T-helper 2 cell (primary cell): ENCODE results near the gene PANK3.
"Not testable (repeated sequence)": the region's sequence is repeated elsewhere in the genome, so short reads cannot be mapped to it uniquely, and the experiment has no call there.

Experiments
- DNase-seq, 5 experiments: peaks; one replicate each; pipeline versions ENCODE4 v3.0.0 to v3.0.0-alpha.2; 2012 to 2022
- total RNA-seq, 2 donors: gene quantifications; one replicate each; lab custom pipeline; 2026; lab: John Stamatoyannopoulos, UW

Gene PANK3
- 107 to 111 reads per million in 2 donors for total RNA-seq

DNA sequence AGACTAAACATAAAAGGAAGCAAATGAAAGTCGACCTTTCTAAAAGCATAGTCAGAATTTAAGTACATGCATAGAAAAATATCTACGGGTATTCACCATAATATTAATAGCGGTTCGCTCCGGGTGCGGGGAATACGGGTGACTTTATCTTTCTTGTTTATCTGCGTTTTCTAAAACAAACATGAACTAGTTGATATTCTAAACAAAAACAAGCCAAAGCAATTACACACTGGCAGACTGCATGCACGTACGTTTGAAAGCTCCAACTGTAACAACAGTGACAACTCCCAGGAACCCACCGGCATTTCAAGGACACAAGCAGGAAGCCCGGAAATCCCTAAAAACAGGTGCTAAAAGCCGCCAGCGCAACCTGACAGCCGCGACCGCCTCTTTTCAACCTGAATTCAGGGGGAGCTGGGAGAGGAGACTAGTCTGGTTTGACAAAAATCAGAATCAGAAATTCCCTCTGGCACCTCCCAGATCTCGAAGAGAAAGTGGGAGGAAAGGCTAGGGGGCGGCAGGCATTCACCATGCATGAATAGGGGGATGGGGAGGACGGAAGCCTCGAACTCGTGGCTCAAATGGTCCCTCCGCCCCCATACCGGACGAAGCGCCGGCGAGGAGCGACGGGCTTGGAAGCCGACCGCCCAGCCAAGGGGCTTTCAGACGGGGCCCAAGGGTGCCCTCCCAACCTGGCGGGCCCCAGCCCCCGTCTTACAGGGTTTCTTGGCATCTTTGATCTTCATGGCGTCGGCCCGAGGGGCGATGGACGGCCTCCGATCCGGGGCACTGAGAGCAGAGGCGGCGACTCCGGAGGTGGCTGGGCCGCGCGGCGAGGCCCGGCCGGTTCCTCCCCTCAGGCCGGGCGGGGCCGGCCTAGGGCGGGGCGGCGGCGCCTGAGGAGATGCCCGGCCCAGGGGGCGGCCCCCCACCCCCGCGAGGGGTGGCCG lies at the start of gene PANK3:
PANK3 (minus strand) TSS at position 831 of the 950 bp plus-strand sequence; CDS start at position 746, 85 bp downstream.
- DNase-seq: peak in 1 of 5 experiments; percentile 4

- DNase-seq: no peak
Observed at GRCh38 chr5:168624850-168625364, 45.7 kb upstream of the PANK3 start.

DNA sequence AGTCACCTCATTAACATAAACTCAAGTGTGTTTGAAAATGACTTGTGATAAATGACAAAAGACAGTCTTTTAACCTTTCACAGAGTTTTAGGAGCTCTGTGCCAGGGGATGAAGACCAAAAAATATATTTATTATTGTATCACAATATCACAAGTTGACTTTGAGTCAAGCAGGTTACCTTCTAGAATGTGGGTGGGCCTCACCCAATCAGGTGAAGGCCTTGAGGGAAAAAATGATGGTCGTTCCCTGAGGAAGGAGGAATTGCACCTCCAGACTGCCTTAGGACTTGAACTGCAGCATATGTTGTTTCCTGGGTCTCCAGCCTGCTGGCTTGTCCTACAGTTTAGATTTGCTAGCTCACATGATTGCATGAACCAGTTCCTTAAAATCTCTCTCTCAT lies 41.6 kb upstream of the PANK3 start:
- DNase-seq: no peak

- no peak for DNase-seq
Observed at GRCh38 chr5:168614661-168615060, 35.5 kb upstream of the PANK3 start.

- DNase-seq: no peak
Observed at GRCh38 chr5:168613996-168614395, 34.8 kb upstream of the PANK3 start.

GRCh38 chr5:168613396-168613795 lies 34.2 kb upstream of the PANK3 start:
- DNase-seq: no peak

DNA sequence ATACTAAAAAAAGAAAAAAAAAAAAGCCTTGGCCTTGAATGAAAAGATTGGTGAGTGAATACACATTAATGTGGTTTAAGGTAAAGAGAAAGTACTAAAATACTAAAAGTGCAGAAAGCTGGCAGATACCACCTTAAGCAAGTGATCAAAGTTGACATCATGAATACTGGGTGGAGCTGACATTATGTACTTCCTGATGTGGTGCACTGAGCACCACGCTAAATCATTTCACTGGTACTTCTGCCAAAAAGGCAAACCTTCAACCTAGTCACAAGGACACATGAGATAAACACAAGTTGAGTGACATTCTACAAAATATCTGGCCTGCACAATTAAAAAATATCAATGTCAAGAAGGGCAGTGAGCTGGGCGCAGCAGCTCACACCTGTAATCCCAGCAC lies 33.8 kb upstream of the PANK3 start:
- peak in 2 of 5 experiments; percentile 16 to 64 for DNase-seq

DNA sequence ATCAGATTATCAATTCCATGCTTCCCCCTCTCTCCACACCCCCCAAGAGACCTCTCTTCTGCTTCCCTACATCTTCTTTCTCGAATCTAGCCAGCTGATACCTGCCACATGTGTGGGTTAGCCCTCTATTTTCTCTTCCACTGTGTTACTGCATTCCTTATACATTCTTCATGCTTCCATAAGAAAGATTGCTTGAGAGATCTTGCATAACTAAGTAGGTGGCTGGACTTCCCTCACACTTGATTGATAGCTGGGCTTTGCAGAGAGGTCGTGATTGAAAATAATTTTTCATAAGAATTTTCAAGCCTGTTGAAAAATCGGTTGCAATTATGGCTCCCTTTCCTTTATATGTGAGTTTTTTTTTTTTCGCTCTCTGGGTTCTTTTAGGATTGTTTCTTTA lies 33.0 kb upstream of the PANK3 start:
- no peak for DNase-seq

DNA sequence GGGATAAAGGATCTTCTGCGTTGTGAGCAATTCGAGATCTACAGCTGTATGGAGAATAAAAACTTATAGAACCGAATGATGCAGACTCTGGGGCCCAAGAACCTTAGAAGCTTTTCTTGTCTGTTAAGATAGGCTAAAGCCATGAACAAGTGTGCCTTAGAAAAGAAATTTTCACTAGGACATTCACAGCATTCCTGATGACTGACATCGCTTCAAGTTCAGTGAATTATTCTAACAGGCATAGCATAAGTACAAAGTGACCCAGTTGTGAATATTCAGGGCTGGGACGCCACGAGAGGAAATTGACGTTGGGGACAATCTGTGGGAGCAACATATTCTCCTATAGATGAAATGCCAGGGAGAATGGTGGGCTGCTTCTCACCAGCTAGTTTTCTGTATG lies 32.0 kb upstream of the PANK3 start:
- DNase-seq: no peak

- no peak for DNase-seq
Observed at GRCh38 chr5:168609806-168610482, 30.8 kb upstream of the PANK3 start.

- no peak for DNase-seq
Observed at GRCh38 chr5:168608821-168609220, 29.7 kb upstream of the PANK3 start.

- no peak for DNase-seq
Observed at GRCh38 chr5:168608386-168608785, 29.2 kb upstream of the PANK3 start.

DNA sequence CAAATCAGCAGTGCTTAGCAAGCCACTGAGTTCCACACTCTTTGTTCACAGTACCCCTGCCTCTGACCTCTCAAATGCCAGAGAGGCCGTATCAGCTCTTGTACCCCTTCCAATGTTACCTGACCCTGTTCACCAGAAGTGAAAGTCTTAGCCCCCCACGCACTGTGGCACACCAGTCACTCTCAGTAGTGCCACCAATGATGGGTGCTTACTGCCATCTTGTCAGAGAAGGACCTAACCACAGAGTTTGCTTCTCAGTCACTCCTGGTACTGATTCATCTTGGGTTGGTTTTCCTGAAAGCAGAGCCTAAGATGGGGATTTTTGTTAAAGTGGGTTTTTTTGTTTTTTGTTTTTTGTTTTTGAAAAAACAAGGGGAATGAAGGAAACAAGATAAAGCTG lies 28.8 kb upstream of the PANK3 start:
- peak in 1 of 5 experiments; percentile 15 for DNase-seq

DNA sequence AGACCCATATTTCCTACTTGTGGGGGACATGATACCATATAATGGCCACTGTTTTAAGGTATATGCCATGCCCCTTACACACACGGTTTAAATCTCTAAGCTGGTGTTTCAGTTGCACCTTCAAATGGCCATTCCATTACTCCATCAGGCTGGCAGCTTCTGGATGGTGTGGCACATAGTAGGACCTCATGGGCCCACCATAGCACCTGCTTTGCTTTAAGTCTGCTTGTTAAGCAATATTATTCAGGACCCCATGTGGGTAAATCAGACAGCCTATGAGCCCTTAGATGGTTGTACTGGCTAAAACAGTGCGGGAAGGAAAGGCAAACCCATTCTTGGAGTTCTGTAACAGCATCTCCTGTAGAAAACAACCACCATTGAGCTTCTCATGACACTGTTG lies 27.4 kb upstream of the PANK3 start:
- DNase-seq: no peak

GRCh38 chr5:168604436-168604835 lies 25.3 kb upstream of the PANK3 start:
- DNase-seq: no peak

GRCh38 chr5:168603746-168604145 lies 24.6 kb upstream of the PANK3 start:
- no peak for DNase-seq

- no peak for DNase-seq
Observed at GRCh38 chr5:168602517-168602916, 23.3 kb upstream of the PANK3 start.

DNA sequence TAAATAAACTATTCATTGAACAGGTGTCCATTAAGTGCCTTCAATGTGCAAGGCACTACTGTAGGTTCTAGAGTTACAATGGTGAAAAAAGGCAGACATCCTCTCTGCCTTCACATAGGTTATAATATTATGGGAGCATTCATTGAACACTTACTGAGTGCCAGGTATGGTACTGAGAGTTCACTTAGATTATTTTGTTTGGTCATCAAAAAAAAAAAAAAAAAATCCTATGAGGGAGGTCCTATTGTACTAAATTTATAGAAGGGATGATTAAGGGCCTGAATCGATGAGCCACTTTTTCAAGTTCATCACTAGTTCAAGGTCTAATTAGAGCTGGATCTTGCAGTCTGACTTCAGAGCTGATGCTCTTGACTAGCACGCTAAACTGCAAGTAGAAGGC lies 22.8 kb upstream of the PANK3 start:
- no peak for DNase-seq

GRCh38 chr5:168600409-168600808 lies 21.2 kb upstream of the PANK3 start:
- no peak for DNase-seq

DNA sequence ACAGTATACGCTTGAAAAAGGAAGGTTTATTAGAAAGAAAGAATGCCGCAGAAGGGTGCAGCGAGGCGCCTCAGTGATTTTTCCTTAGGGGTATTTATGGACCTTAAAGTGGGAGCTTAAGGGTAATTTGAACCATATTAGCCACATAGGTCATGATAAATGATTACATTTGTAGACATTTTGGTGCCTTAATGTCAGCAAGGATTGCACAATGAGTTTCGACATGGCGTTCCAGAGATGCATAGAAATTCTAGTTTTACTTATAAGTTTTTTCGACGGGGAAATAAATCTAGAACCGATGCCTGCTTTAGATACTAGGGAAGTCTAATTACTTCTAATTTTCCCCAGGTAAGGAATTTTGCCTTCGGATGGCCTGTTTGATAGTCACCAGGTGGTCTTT lies 20.7 kb upstream of the PANK3 start:
- DNase-seq: no peak

GRCh38 chr5:168598639-168599038 lies 19.5 kb upstream of the PANK3 start:
- no peak for DNase-seq

GRCh38 chr5:168596927-168597326 lies 17.8 kb upstream of the PANK3 start:
- no peak for DNase-seq

DNA sequence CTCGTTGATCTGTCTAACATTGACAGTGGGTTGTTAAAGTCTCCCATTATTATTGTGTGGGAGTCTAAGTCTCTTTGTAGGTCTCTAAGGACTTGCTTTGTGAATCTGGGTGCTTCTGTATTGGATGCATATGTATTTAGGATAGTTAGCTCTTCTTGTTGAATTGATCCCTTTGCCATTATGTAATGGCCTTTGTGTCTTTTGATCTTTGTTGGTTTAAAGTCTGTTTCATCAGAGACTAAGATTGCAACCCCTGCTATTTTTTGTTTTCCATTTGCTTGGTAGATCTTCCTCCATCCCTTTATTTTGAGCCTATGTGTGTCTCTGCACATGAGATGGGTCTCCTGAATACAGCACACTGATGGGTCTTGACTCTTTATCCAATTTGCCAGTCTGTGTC lies 17.0 kb upstream of the PANK3 start:
- DNase-seq: not testable (repeated sequence)

DNA sequence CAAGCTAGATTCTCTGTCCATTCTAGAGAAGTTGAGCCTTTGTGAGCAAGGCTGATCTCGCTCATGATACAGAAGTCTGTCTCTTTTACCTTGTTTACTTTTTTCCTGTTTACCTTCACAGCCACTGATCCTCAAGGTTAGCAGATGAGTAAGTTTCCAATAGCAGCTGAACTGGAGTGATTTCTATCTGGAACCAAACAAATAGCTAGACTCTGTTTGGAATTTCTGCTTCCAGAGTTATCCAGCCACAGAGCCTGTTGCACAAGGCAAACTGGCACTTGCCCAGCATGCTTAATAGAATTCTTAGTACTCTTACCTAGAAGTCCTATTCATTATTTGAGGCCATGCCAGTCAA lies 12.8 kb upstream of the PANK3 start:
- DNase-seq: no peak
